Gastrocnemius medialis (tissue), 4 donors: ENCODE data around the gene CHD6. TPM values are rescaled to one million over a fixed set of nuclear protein-coding genes. Genes with fewer than 3 reads are reported as not detected.

ENCODE experiments used
- ATAC-seq, 2 donors: fragments of 150-250 bp; one replicate each; pipeline ENCODE4 v1.9.1; 2016
- DNase-seq, 2 donors: peaks; one replicate each; pipeline ENCODE4 v3.0.0-alpha.2; 2019
- H3K27ac ChIP-seq, 4 donors: fragments of 200-600 bp; sonication (generic); 1 replicate in 1 of 4; 2 replicates in 3 of 4; pipeline ENCODE4 v1.5.1; 2016 to 2018; ENCODE audit warnings: mild to moderate bottlenecking in 2 of 4, moderate library complexity in 1 of 4
- H3K27me3 ChIP-seq, 3 donors: fragments of 200-600 bp; sonication (generic) in 2 of 3; 1 replicate in 1 of 3; 2 replicates in 2 of 3; pipeline versions ENCODE4 v1.5.1 to v1.6.0; 2016 to 2019; ENCODE audit warnings: mild to moderate bottlenecking in 1 of 3, moderate library complexity in 1 of 3
- H3K36me3 ChIP-seq, 2 donors: fragments of 200-600 bp; sonication (generic) in 1 of 2; one replicate each; pipeline ENCODE4 v1.5.1; 2017 to 2018
- H3K4me1 ChIP-seq, 2 donors: fragments of 200-600 bp; sonication (generic) in 1 of 2; one replicate each; pipeline ENCODE4 v1.5.1; 2016 to 2017; ENCODE audit warnings: mild to moderate bottlenecking in 2 of 2
- H3K4me3 ChIP-seq, 4 donors: fragments of 200-600 bp; sonication (generic) in 3 of 4; 1 replicate in 1 of 4; 2 replicates in 3 of 4; pipeline ENCODE4 v1.5.1; 2016 to 2019; ENCODE audit warnings: mild to moderate bottlenecking in 2 of 4
- H3K9me3 ChIP-seq, 3 donors: fragments of 200-600 bp; sonication (generic) in 2 of 3; 1 replicate in 1 of 3; 2 replicates in 2 of 3; pipeline ENCODE4 v1.5.1; 2016 to 2019
- POLR2A ChIP-seq, 2 donors: fragments of 450-650 bp; IDR thresholded peaks; one replicate each; pipeline ENCODE4 v1.6.1; 2017; ENCODE audit warnings: antibody characterized with exemption in 2 of 2, mild to moderate bottlenecking in 2 of 2, moderate library complexity in 2 of 2
- in situ Hi-C, 4 donors: fragments of 200-750 bp; cut with MboI; loops; one replicate each; pipeline versions ENCODE4 v1.15.0 to v1.8.0; 2017; ENCODE audit warnings: low sequenced_read_pairs in 4 of 4
- intact Hi-C: fragments of 100-400 bp; cut with DNase I; formaldehyde crosslinking; loops from one replicate; pipeline ENCODE4 v1.15.1; 2023; ENCODE audit warnings: low total_unique reads
- total RNA-seq, 4 donors: library from RNA; depleted of rRNA; stranded (reverse); fragments of >200 nt; gene quantifications; one replicate each; pipeline versions ENCODE4 v1.1.0 to v1.2.3, GENCODE V29; 2016
- TF ChIP-seq, protein P1 (sequence below), 5 experiments: fragments of 450-650 bp in 3 of 5; fragments of 200-600 bp in 2 of 5; sonication (generic) in 2 of 5; IDR thresholded peaks in 4 of 5; conservative IDR thresholded peaks in 1 of 5; 1 replicate in 4 of 5; 2 replicates in 1 of 5; pipeline ENCODE4 v1.5.1; 2016 to 2019; ENCODE audit warnings: antibody characterized with exemption in 5 of 5, mild to moderate bottlenecking in 3 of 5, moderate library complexity in 3 of 5

CHD6 gene
- total RNA-seq, 4 donors from 2014 or later = 12.8 to 33.7 (median 19.2) TPM

DNA sequence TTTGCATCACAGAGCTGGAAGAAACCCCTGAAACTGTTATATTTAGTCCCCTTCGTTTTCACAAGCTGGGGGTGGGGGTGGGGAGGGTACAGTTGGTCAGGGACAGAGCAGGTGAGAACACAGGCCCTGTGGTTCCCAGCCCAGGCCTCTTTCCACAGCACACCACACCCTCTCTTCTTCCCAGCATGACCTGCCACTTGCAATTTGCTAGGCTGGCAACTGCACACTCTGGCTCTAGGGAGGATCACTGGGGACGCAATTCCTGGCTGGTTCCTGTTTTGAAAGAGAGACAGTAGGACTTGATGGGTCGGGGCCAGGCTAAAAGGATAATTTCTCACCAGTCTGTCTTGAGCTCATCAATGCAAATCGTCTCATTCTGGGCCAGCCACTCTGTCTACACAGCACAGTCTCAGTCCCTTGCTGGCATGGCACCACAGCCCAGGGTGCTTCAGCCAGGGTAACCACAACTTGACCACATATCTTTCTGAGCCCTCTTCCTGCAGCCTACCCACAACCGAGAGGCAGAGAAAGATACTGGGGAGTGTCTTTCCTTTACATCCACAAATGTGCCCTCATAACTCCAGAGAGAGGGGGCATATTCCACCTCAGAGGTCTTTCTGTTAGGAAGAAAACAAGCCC, 209.9 kb downstream of the CHD6 start:
- DNase-seq (peak; percentile 75 to 76), ATAC-seq (peak; percentile 57 to 65)
- no peaks in the 10 kb centered on the region for H3K27me3 ChIP-seq

DNA sequence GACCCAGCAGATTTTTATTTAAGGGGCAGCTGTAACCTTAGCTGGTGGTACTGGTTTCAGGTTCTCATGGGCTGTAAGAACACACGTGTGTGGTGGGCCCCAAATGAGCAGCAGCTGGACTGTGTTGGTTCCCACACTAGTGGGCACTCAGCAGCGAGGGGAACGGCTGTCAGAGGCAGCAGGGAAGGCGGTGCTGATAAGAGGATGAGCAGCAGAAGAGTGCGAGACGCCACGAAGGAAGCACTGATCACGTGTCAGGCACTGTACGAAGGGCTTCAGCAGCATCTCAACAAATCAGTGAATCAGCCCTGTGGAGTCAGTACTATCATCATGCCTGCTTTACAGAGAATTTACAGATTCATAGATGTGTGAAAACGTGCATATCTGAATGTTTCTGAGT, 210.6 kb downstream of the CHD6 start:
- no peak overlapping the region for H3K4me3 ChIP-seq
- peaks cover 64 to 72% of the 10 kb centered on the region in 2 donors for H3K4me1 ChIP-seq
- H3K27me3 ChIP-seq = no peaks in the 10 kb centered on the region
- H3K27ac ChIP-seq = peak overlapping the region in 2 of 4 donors; percentile 69 to 82
- DNase-seq (no peak), ATAC-seq (no peak)
- no peaks in the 10 kb centered on the region for H3K9me3 ChIP-seq
- H3K36me3 ChIP-seq = peaks cover 0 to 19% of the 10 kb centered on the region in 2 donors
- in situ Hi-C loops (no loop called here), intact Hi-C loops (no loop called here)
- TF ChIP-seq POLR2A (IDR thresholded peaks at IDR 0.05) = no peak
- TF ChIP-seq, protein P1, sequence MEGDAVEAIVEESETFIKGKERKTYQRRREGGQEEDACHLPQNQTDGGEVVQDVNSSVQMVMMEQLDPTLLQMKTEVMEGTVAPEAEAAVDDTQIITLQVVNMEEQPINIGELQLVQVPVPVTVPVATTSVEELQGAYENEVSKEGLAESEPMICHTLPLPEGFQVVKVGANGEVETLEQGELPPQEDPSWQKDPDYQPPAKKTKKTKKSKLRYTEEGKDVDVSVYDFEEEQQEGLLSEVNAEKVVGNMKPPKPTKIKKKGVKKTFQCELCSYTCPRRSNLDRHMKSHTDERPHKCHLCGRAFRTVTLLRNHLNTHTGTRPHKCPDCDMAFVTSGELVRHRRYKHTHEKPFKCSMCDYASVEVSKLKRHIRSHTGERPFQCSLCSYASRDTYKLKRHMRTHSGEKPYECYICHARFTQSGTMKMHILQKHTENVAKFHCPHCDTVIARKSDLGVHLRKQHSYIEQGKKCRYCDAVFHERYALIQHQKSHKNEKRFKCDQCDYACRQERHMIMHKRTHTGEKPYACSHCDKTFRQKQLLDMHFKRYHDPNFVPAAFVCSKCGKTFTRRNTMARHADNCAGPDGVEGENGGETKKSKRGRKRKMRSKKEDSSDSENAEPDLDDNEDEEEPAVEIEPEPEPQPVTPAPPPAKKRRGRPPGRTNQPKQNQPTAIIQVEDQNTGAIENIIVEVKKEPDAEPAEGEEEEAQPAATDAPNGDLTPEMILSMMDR (IDR thresholded peaks at IDR 0.05 in 4 of 5, conservative IDR thresholded peaks at IDR 0.05 in 1 of 5) = no peak

More for the DNA sequence above, 209.9 kb downstream of the CHD6 start:
- peak overlapping the region; percentile 43 to 82 (median 67) for H3K27ac ChIP-seq
- peaks cover 64 to 78% of the 10 kb centered on the region in 2 donors for H3K4me1 ChIP-seq
- in situ Hi-C loops (no loop called here), intact Hi-C loops (no loop called here)
- peaks cover 0 to 16% of the 10 kb centered on the region in 2 donors for H3K36me3 ChIP-seq
- TF ChIP-seq, protein P1 (IDR thresholded peaks at IDR 0.05 in 4 of 5, conservative IDR thresholded peaks at IDR 0.05 in 1 of 5) = no peak
- no peak for TF ChIP-seq POLR2A (IDR thresholded peaks at IDR 0.05)
- no peaks in the 10 kb centered on the region for H3K9me3 ChIP-seq
- H3K4me3 ChIP-seq = no peak overlapping the region

DNA sequence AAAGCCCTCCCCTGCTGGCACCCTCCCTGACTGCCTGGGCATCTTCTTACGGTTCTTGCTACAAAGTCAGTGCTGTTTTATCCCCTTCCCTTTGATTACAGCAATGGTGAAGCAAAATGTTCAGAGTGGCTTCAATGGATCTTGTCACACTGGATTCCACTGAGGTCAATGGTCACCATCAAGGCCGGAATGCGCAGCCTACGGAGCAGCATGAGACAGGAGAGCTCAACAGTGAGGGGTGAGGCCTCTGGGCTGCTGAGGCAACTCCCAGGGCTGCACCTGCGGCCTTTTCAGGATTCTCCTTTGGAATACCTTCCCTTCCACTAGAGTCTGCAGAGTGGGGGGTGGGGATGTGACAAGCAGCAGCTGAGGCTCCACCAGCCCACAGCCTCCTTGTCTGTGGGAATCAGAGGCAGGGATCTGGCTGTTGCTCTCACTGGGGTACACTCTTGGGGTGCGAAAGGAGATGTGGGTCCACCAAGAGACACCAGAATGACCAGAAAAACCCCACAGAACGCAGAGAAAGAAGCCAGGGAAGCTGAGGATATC, 211.2 kb downstream of the CHD6 start:
- DNase-seq (no peak), ATAC-seq (no peak)
- Histone ChIP-seq H3K4me3 (no peak overlapping the region), H3K27me3 (no peaks in the 10 kb centered on the region), H3K4me1 (peaks cover 58 to 65% of the 10 kb centered on the region in 2 donors), H3K36me3 (peaks cover 0 to 19% of the 10 kb centered on the region in 2 donors), H3K9me3 (no peaks in the 10 kb centered on the region), H3K27ac (peak overlapping the region in 2 of 4 donors; percentile 60 to 82)
- intact Hi-C loops = no loop called here
- TF ChIP-seq POLR2A (IDR thresholded peaks at IDR 0.05) = no peak
- TF ChIP-seq, protein P1 (IDR thresholded peaks at IDR 0.05 in 4 of 5, conservative IDR thresholded peaks at IDR 0.05 in 1 of 5) = no peak
- in situ Hi-C loops = no loop called here

DNA sequence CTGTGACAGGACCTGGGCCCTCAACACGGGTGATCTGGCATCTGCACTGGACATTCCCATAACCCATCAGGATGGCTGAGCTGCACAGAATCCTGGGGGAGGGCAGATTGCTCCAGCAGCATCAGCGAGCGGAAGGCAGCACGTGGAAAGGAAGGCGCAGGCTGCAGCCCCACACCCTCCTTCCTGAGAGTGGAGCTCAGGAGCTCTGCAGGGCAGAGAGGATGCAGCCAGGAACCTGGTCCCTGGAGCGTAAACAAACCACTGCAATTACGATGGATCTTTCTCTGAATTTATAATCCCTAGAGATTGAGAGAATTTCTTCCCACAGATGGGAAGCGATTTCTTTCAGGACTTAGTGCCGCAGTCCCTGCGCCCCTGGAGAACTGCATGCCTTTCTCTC, 211.8 kb downstream of the CHD6 start:
- TF ChIP-seq, protein P1 (IDR thresholded peaks at IDR 0.05 in 4 of 5, conservative IDR thresholded peaks at IDR 0.05 in 1 of 5) = no peak
- TF ChIP-seq POLR2A (IDR thresholded peaks at IDR 0.05) = no peak
- Histone ChIP-seq H3K27ac (peak overlapping the region in 3 of 4 donors; percentile 53 to 82 (median 60)), H3K4me1 (peaks cover 52 to 59% of the 10 kb centered on the region in 2 donors), H3K27me3 (no peaks in the 10 kb centered on the region), H3K4me3 (no peak overlapping the region), H3K36me3 (peaks cover 0 to 19% of the 10 kb centered on the region in 2 donors), H3K9me3 (no peaks in the 10 kb centered on the region)
- ATAC-seq (no peak), DNase-seq (no peak)
- in situ Hi-C loops (no loop called here), intact Hi-C loops (no loop called here)
